ENCODE data around the gene MPIG6B.

MPIG6B gene

GRCh38 chr6:31721351-31722020, 1.7 kb upstream of the MPIG6B start, which contains the start of gene LY6G6C:
LY6G6C (minus strand) TSS chr6:31721746; CDS start chr6:31721679, 67 bp downstream.
- DNase-seq (ENCODE audit: low read depth): no peak

- DNase-seq (ENCODE audit: low read depth): no peak
These were observed 1.0 kb upstream of the MPIG6B start for GRCh38 chr6:31722173-31722572.

GRCh38 chr6:31723980-31724691, 963 bp downstream of the MPIG6B start:
- DNase-seq (ENCODE audit: low read depth): no peak

- no peak for DNase-seq (ENCODE audit: low read depth)
These were observed 2.6 kb downstream of the MPIG6B start for GRCh38 chr6:31725502-31726350.

DNA sequence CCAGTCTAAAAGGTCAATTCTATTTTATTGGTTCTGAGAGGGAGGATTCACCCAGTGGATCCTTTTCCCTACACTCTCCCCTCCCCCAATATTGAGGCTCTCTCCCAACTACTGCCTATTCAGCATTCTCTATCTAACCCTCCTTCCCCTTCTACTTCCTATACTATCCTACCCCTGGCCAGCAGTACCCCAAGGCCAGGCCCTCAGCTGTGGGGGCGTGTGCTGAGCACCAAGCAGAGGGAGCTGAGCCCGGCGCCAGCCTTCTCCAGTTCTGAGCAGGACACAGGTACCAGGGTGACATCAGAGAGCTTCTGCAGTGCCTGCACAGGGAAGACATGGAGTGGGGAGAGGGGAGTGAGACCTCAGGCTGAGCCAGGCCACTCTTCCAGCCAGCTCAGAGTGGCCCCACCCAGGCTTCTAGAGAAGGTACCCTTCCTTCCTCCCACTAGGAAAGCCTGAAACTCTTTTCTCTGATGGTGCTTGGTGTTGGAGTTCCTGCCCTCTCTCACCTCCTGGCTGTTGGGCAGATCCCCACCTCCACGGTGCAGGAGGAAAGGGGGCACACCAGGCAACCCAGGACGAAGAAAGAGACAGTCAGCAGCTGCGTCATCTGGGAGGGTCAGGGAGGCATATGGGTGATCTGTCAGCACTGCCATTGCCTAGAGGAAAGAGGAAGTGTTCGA, 4.0 kb downstream of the MPIG6B start:
- DNase-seq (ENCODE audit: low read depth): no peak

GRCh38 chr6:31727717-31728671, 4.8 kb downstream of the MPIG6B start:
- no peak for DNase-seq (ENCODE audit: low read depth)

GRCh38 chr6:31728767-31729514, 5.8 kb downstream of the MPIG6B start, which contains the start of gene DDAH2:
DDAH2 (minus strand) TSS chr6:31729299; CDS start chr6:31729161, 138 bp downstream.
- DNase-seq (ENCODE audit: low read depth): no peak

- DNase-seq (ENCODE audit: low read depth): peak; percentile 56
These were observed 6.4 kb downstream of the MPIG6B start for GRCh38 chr6:31729515-31729978.

- DNase-seq (ENCODE audit: low read depth): peak; percentile 52
These were observed 6.9 kb downstream of the MPIG6B start for GRCh38 chr6:31729979-31730630.

DNA sequence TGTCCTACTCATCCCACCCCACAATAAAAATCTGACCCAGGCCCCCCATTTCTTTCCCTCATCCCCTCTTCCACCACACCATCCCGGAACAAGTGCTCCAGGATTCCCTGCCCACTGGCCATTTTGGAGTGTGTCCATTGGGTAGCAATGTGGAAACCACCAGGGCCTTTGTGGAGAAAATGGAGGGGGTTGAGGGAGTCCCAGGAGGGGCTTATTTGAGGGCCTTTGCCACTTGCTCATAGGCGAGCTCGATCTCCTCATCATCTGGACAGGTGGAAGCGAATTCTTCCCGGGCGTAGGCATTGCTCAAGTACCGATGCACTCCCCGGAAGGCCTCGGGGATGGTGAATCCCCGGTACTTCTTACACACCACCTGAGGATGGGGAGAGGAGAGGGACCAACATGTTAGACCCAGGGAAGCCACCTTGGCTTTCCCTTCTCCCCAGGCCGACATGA, 7.5 kb downstream of the MPIG6B start:
- DNase-seq (ENCODE audit: low read depth): no peak

DNA sequence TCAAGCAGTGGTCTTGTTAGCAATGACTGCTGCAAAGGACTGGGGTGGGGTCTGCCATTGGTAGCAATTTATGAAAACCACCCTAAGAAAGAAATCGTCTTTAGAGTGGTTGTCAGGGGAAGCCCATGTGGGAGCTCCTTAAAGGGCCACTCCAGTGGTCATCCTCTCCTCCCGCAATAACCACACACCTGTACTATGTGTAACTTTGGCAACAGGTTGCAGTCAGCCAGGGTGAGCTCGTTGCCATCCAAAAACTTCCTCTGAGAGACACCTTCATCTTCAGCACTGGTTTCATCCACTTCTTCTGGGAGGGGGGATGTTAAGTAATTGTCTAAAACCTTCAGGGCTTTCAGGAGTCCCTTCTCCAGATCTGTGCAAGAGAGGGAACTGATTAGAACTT, 8.9 kb downstream of the MPIG6B start:
- DNase-seq (ENCODE audit: low read depth): no peak

DNA sequence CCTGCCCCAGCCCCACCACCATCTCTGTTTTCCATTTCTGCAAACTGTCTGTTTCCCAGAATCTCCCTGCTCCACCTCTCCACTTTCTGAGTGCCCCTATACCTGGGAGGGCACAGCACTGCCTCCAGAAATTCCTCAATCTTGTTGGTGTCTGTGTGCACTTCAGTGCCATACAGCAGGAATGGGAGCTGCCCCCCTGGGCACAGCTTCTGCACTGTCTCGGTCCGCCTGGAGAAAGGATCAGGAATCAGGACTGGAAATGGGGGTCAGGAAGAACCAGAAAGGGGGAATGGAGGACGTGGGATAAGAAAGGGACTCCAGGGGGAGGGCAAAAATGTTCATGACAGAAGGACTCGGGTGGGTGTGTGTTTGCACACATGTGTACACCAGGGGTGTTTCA, 10.6 kb downstream of the MPIG6B start:
- no peak for DNase-seq (ENCODE audit: low read depth)

- no peak for DNase-seq (ENCODE audit: low read depth)
These were observed 11.2 kb downstream of the MPIG6B start for GRCh38 chr6:31734247-31734820.

GRCh38 chr6:31734821-31735406, 11.7 kb downstream of the MPIG6B start:
- DNase-seq (ENCODE audit: low read depth): peak; percentile 67

DNA sequence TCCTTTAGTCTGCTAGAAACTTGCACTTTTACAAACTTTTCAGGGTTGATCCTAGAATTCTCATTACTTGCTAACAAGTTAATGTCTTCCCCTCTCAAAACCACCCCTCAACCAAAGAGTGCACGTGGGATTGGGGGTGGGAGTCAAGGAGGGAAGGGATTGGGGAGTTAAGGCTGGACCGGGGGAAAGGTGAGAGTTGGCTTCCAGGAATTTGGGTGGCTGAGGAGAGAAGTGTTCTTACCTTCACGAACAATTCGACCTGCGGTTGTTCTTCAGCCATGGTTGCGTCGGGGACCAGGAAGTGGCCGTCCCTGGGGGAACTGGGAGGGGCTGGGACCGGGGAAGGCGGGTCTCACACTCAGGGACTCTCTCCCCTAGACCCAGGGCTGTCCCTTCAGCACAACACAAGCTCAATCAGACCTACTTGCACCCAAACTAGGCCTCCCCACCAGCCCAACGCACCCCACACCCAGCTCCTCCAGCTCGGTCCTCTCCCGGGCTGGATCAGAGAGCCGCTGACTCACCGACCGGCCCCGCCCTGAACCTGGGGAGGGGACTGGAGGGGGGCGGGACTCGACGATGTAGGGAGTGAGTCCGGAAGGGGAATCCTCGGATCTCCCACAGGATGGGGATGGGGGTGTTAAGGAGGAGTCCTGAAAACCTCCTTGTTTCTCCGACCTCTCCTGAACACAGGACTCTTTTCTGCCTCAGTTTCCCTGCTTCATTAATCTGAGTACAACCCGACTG, 13.0 kb downstream of the MPIG6B start, which contains the start of gene CLIC1:
TSS of gene CLIC1 (minus strand) at position 510 of the 747 bp plus-strand sequence. CDS start at position 280, 230 bp downstream.
- DNase-seq (ENCODE audit: low read depth): peak; percentile 66

DNA sequence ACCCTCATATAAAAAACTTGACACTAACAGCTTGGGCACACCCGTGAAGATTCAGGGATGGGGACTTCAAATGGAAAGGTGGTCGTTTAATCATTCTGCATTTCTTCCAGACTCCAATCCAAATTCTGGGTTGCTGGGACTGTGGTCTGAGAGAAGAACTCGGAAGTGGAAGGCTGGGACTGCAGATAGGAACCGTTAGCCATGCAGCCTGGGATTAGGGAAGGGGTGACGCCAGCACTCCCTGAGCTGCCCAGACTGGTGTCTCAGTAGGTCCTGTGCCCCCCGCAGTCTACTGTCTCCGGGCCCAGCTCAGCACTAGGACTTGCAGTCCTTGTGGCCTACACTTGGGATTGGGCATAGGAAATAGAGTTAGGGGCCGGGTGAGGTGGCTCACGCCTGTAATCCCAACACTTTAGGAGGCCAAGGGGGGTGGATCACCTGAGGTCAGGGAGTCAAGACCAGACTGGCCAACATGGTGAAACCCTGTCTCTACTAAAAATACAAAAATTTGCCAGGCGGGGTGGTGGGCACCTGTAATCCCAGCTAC, 13.7 kb downstream of the MPIG6B start:
- DNase-seq (ENCODE audit: low read depth): no peak

DNA sequence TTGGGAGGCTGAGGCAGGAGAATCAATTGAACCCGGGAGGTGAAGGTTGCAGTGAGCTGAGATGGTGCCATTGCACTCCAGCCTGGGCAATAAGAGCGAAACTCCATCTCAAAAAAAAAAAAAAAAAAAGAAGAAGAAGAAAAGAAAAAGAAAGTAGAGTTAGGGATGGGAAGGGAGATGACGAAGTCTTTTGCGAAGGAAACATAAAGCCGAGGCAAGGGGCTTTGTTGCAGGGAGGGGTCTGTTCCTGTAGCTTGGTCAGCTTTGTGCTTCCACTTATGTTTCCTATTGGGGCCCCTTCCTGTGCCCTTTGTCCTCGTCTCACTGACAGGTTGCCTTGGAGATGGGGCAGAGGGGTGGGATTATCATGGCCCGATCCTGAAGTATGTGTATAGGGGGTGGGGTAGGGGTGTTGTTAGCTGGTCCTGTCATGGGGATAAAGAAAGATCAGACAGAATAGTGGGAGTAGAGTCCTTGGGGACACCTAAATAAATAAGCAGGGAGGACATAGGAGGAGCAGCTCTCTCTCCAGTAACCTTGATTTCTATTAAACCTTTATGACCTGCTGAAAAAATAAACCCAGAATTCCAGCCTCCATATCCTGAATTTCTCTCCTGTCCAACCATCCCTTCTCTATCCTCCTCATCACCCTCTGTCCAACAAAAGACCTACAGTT, 14.3 kb downstream of the MPIG6B start:
- no peak for DNase-seq (ENCODE audit: low read depth)

Data from T-helper 22 cell (primary cell).